ENCODE results near the gene SRP9. TPM values are rescaled to one million over a fixed set of nuclear protein-coding genes. Genes with fewer than 3 reads are reported as not detected.
A peak's percentile ranks its signal among the peaks of the same experiment; 100 is the strongest.

SRP9 gene
- polyA plus RNA-seq, 1 donor (not counting 4 experiments of a cell fraction or from before 2014, with no cell fraction given), result 441 TPM

DNA sequence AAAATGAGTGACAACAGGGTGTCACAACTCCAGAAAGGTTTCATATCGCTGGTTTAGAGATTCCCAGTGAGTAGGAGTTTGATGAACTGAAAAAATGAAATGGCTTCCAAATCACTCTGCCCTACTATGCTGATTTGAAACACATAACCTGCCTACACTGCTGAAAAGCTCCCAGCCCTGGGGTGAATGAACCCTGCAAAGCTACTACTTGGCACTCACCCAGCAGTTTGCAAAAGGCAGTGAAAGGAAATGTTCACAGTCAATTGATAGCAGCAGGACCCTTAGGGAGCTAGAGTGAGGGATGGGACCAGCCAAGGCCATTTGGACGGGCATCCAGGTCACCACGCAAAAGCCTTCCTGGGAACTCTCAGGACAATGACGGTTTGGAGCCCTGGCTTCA lies 44.4 kb upstream of the SRP9 start:
- Histone ChIP-seq H3K9me1 (ENCODE audit: control insufficient read depth, extremely low read depth, insufficient read depth, low read length) (no peaks in the 10 kb centered on the region), H3K79me2 (ENCODE audit: control insufficient read depth, insufficient read depth, low read length) (no peaks in the 10 kb centered on the region), H3K27ac (ENCODE audit: control insufficient read depth, insufficient read depth, low read length) (no peak overlapping the region), H3K36me3 (ENCODE audit: control insufficient read depth in 2 of 2, extremely low read depth in 1 of 2, insufficient read depth in 2 of 2, low read length in 2 of 2) (no peaks in the 10 kb centered on the region), H2AFZ (ENCODE audit: control insufficient read depth, low read length) (no peak overlapping the region), H3K4me2 (ENCODE audit: control insufficient read depth, extremely low read depth, insufficient read depth, low read depth, low read length) (no peak overlapping the region), H3K9me3 (ENCODE audit: control insufficient read depth, low read depth, low read length) (no peaks in the 10 kb centered on the region), H3K4me3 (ENCODE audit: control insufficient read depth in 2 of 3, extremely low read depth in 1 of 3, insufficient read depth in 2 of 3, low read depth in 1 of 3, low read length in 3 of 3) (no peak overlapping the region), H3K9ac (ENCODE audit: control insufficient read depth, extremely low read depth, insufficient read depth, low read length) (no peak overlapping the region), H3K4me1 (ENCODE audit: control insufficient read depth, extremely low read depth, insufficient read depth, low read length) (peaks cover 27% of the 10 kb centered on the region), H3K27me3 (ENCODE audit: control insufficient read depth, extremely low read depth, insufficient read depth, low read length) (no peaks in the 10 kb centered on the region), H4K20me1 (ENCODE audit: control insufficient read depth, extremely low read depth, insufficient read depth, low read length) (no peaks in the 10 kb centered on the region)
- dilution Hi-C loops (cut with MboI; ENCODE audit: extremely low pct_ligation_motif_present, low sequenced_read_pairs), result no loop called here
- FAIRE-seq, result no peak
- DNase-seq (ENCODE audit: low read depth, low spot score), result no peak
- TF ChIP-seq, protein P1, sequence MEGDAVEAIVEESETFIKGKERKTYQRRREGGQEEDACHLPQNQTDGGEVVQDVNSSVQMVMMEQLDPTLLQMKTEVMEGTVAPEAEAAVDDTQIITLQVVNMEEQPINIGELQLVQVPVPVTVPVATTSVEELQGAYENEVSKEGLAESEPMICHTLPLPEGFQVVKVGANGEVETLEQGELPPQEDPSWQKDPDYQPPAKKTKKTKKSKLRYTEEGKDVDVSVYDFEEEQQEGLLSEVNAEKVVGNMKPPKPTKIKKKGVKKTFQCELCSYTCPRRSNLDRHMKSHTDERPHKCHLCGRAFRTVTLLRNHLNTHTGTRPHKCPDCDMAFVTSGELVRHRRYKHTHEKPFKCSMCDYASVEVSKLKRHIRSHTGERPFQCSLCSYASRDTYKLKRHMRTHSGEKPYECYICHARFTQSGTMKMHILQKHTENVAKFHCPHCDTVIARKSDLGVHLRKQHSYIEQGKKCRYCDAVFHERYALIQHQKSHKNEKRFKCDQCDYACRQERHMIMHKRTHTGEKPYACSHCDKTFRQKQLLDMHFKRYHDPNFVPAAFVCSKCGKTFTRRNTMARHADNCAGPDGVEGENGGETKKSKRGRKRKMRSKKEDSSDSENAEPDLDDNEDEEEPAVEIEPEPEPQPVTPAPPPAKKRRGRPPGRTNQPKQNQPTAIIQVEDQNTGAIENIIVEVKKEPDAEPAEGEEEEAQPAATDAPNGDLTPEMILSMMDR (optimal IDR thresholded peaks at IDR 0.05 in 1 of 3, IDR thresholded peaks at IDR 0.05 in 1 of 3, conservative IDR thresholded peaks at IDR 0.05 in 1 of 3; ENCODE audit: extremely low read depth in 1 of 3, insufficient read depth in 2 of 3, low read length in 3 of 3), result no peak
- TF ChIP-seq EZH2 (IDR thresholded peaks at IDR 0.05; ENCODE audit: low read length), result no peak

DNA sequence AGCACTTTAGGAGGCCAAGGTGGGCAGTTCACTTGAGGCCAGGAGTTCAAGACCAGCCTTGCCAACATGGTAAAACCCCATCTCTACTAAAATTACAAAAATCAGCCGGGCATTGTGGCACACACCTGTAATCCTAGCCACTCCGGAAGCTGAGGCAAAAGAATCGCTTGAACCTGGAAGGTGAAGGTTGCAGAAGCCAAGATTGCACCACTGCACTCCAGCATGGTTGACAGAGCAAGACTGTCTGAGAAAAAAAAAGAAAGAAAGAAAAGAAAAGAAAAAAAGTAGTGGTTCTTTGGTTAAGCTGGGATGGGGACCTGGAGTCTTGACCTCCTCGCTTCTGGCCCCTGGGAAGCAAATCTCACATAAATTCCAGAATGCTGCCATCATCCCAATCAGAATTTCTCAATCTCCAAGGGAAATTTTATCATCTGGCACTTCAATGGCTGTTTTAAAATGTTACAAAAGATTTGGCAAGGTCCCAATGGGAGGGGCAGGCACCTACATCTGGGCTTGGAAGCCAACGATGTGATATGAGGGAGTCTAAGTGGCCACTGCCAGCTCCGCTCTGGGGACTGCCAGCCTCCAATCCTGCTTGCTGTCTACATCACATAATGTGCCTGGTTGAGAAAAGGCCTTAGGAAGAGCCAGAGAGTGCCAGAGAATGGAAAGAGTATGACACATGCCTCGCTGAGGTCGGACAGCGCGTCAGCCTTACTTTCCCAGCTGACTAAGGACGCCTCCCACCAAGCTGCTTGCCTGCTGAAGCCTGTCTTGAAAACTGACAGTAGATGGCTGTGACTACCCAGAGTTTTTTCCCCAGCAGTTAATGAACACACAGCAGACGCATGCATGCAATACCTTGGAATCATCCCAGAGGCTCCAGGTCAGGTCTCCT lies 42.1 kb upstream of the SRP9 start:
- FAIRE-seq (peak; percentile 94), DNase-seq (ENCODE audit: low read depth, low spot score) (peak; percentile 80)
- no peaks in the 10 kb centered on the region for H3K27me3 ChIP-seq (ENCODE audit: control insufficient read depth, extremely low read depth, insufficient read depth, low read length)
- no peaks in the 10 kb centered on the region for H4K20me1 ChIP-seq (ENCODE audit: control insufficient read depth, extremely low read depth, insufficient read depth, low read length)
- no peaks in the 10 kb centered on the region for H3K36me3 ChIP-seq (ENCODE audit: control insufficient read depth in 2 of 2, extremely low read depth in 1 of 2, insufficient read depth in 2 of 2, low read length in 2 of 2)
- H3K4me1 ChIP-seq (ENCODE audit: control insufficient read depth, extremely low read depth, insufficient read depth, low read length), result peaks cover 27% of the 10 kb centered on the region
- TF ChIP-seq EZH2 (IDR thresholded peaks at IDR 0.05; ENCODE audit: low read length), result no peak
- TF ChIP-seq, protein P1 (optimal IDR thresholded peaks at IDR 0.05 in 1 of 3, IDR thresholded peaks at IDR 0.05 in 1 of 3, conservative IDR thresholded peaks at IDR 0.05 in 1 of 3; ENCODE audit: extremely low read depth in 1 of 3, insufficient read depth in 2 of 3, low read length in 3 of 3), result peak; percentile 11 to 55 (median 29)
- H3K27ac ChIP-seq (ENCODE audit: control insufficient read depth, insufficient read depth, low read length), result peak overlapping the region; percentile 94
- H3K9me3 ChIP-seq (ENCODE audit: control insufficient read depth, low read depth, low read length), result no peaks in the 10 kb centered on the region
- dilution Hi-C loops (cut with MboI; ENCODE audit: extremely low pct_ligation_motif_present, low sequenced_read_pairs), result no loop called here
- peak overlapping the region; percentile 67 for H3K4me2 ChIP-seq (ENCODE audit: control insufficient read depth, extremely low read depth, insufficient read depth, low read depth, low read length)
- no peaks in the 10 kb centered on the region for H3K79me2 ChIP-seq (ENCODE audit: control insufficient read depth, insufficient read depth, low read length)
- peak overlapping the region; percentile 74 for H2AFZ ChIP-seq (ENCODE audit: control insufficient read depth, low read length)
- peak overlapping the region; percentile 74 for H3K9ac ChIP-seq (ENCODE audit: control insufficient read depth, extremely low read depth, insufficient read depth, low read length)
- peak overlapping the region in 1 of 3 experiments; percentile 39 for H3K4me3 ChIP-seq (ENCODE audit: control insufficient read depth in 2 of 3, extremely low read depth in 1 of 3, insufficient read depth in 2 of 3, low read depth in 1 of 3, low read length in 3 of 3)
- H3K9me1 ChIP-seq (ENCODE audit: control insufficient read depth, extremely low read depth, insufficient read depth, low read length), result no peaks in the 10 kb centered on the region
